SK-N-SH (cell line): ENCODE measurements around the gene UTP3. TPM values are rescaled to one million over a fixed set of nuclear protein-coding genes. Genes with fewer than 3 reads are reported as not detected.
A peak's percentile ranks its signal among the peaks of the same experiment; 100 is the strongest.

Experiments
- CTCF ChIA-PET: fragments of 300-600, 350-600 bp; formaldehyde crosslinking; extraction: SDS; loops from one replicate; lab custom pipeline; 2021; lab: Yijun Ruan, JAX
- POLR2A ChIA-PET: fragments of 350-600 bp; sonication (Branson Sonifier 250); formaldehyde crosslinking; extraction: SDS; loops from one replicate; lab custom pipeline; 2020; ENCODE audit warnings: antibody characterized with exemption, inconsistent platforms; lab: Yijun Ruan, JAX
- DNase-seq: peaks from one replicate; pipeline ENCODE4 v3.0.0; 2012
- H2AFZ ChIP-seq: fragments of 200-600 bp; sonication (generic); 2 replicates; pipeline ENCODE4 v1.8.1; 2016; ENCODE audit warnings: antibody characterized with exemption, mild to moderate bottlenecking, low read depth
- H3F3A ChIP-seq: fragments of 200-600 bp; sonication (generic); replicated peaks from 2 replicates; pipeline ENCODE3; 2016; ENCODE audit warnings: antibody characterized with exemption, mild to moderate bottlenecking; ENCODE audit not compliant: insufficient read depth
- H3K27ac ChIP-seq, 2 experiments: fragments of 200-500 bp in 1 of 2; fragments of 200-600 bp in 1 of 2; sonication (Bioruptor generic) in 1 of 2; sonication (generic), shearing (Covaris generic) in 1 of 2; 2 replicates each; pipeline versions ENCODE4 v1.5.1 to v1.6.1; 2014 to 2016; ENCODE audit warnings: low read depth in 2 of 2, inconsistent platforms in 1 of 2, low read length in 1 of 2, mild to moderate bottlenecking in 1 of 2, mixed read lengths in 1 of 2
- H3K27me3 ChIP-seq: fragments of 200-600 bp; sonication (generic), shearing (Covaris generic); 2 replicates; pipeline ENCODE4 v1.6.1; 2016; ENCODE audit warnings: mixed run types; ENCODE audit not compliant: insufficient read depth
- H3K36me3 ChIP-seq, 2 experiments: fragments of 200-500 bp in 1 of 2; fragments of 200-600 bp in 1 of 2; sonication (Bioruptor generic) in 1 of 2; sonication (generic) in 1 of 2; replicated peaks in 1 of 2; 2 replicates each; pipeline versions ENCODE3 to v1.5.1; 2014 to 2016; ENCODE audit warnings: low read length in 1 of 2, mild to moderate bottlenecking in 1 of 2; ENCODE audit not compliant: insufficient read depth in 2 of 2, control insufficient read depth in 1 of 2
- H3K4me1 ChIP-seq, 2 experiments: fragments of 200-500 bp in 1 of 2; fragments of 200-600 bp in 1 of 2; sonication (Bioruptor generic) in 1 of 2; sonication (generic), shearing (Covaris generic) in 1 of 2; 2 replicates each; pipeline versions ENCODE4 v1.5.1 to v1.6.1; 2014 to 2016; ENCODE audit warnings: low read depth in 1 of 2, low read length in 1 of 2, mixed run types in 1 of 2; ENCODE audit not compliant: insufficient read depth in 2 of 2, control insufficient read depth in 1 of 2
- H3K4me2 ChIP-seq: fragments of 200-600 bp; sonication (generic), shearing (Covaris generic); 2 replicates; pipeline ENCODE4 v1.6.1; 2017; ENCODE audit warnings: mixed run types
- H3K4me3 ChIP-seq, 2 experiments: fragments of 200-500 bp in 1 of 2; fragments of 200-600 bp in 1 of 2; sonication (Bioruptor generic) in 1 of 2; sonication (generic), shearing (Covaris generic) in 1 of 2; 2 replicates each; pipeline versions ENCODE4 v1.5.1 to v1.8.1; 2014 to 2016; ENCODE audit warnings: low read depth in 2 of 2, inconsistent platforms in 1 of 2, low read length in 1 of 2, mild to moderate bottlenecking in 1 of 2, mixed read lengths in 1 of 2, moderate library complexity in 1 of 2
- H3K79me2 ChIP-seq: fragments of 200-600 bp; sonication (generic); 2 replicates; pipeline ENCODE4 v1.8.1; 2017; ENCODE audit warnings: mild to moderate bottlenecking; ENCODE audit not compliant: insufficient read depth
- H3K9ac ChIP-seq: fragments of 200-600 bp; sonication (generic); 2 replicates; pipeline ENCODE4 v1.6.1; 2017; ENCODE audit warnings: mixed run types
- H3K9me2 ChIP-seq: fragments of 200-600 bp; sonication (generic); 2 replicates; pipeline ENCODE4 v1.6.1; 2017; ENCODE audit warnings: mixed run types
- H3K9me3 ChIP-seq: fragments of 200-600 bp; sonication (generic); 2 replicates; pipeline ENCODE4 v1.6.1; 2017; ENCODE audit warnings: mixed run types, mild to moderate bottlenecking, moderate library complexity
- H4K20me1 ChIP-seq: fragments of 200-600 bp; sonication (generic); 2 replicates; pipeline ENCODE4 v1.6.1; 2017; ENCODE audit warnings: mild to moderate bottlenecking, mixed run types; ENCODE audit not compliant: insufficient read depth
- CHD2 ChIP-seq: fragments of 150-350 bp; IDR thresholded peaks from 2 replicates; pipeline ENCODE4 v1.6.1; 2018; ENCODE audit warnings: low read length; ENCODE audit not compliant: partially characterized antibody
- ELF1 ChIP-seq: IDR thresholded peaks from 2 replicates; pipeline ENCODE4 v1.4.0; 2012
- EZH2phosphoT487 ChIP-seq: fragments of 200-600 bp; sonication (generic); IDR thresholded peaks from 2 replicates; pipeline ENCODE4 v1.6.1; 2017; ENCODE audit warnings: low read depth, mixed run types, mild to moderate bottlenecking, antibody characterized with exemption, moderate library complexity, borderline replicate concordance
- FOSL2 ChIP-seq: IDR thresholded peaks from 2 replicates; pipeline ENCODE4 v1.4.0; 2012; ENCODE audit warnings: low read depth, mild to moderate bottlenecking, moderate library complexity, borderline replicate concordance
- FOXJ3 ChIP-seq: sonication (generic); formaldehyde crosslinking; IDR thresholded peaks from 2 replicates; pipeline ENCODE4 v1.5.1; 2020; ENCODE audit warnings: mild to moderate bottlenecking, missing genetic modification reagents
- FOXM1 ChIP-seq: IDR thresholded peaks from 2 replicates; pipeline ENCODE4 v1.4.0; 2012; ENCODE audit warnings: low read depth, mild to moderate bottlenecking
- GABPA ChIP-seq: IDR thresholded peaks from 2 replicates; pipeline ENCODE4 v1.4.0; 2012; ENCODE audit warnings: low read depth, mild to moderate bottlenecking
- GATA2 ChIP-seq: sonication (generic); formaldehyde crosslinking; IDR thresholded peaks from 2 replicates; pipeline ENCODE4 v1.5.0; 2020; ENCODE audit warnings: mild to moderate bottlenecking, missing genetic modification reagents
- IRF3 ChIP-seq: fragments of 150-350 bp; IDR thresholded peaks from 2 replicates; pipeline ENCODE4 v1.6.1; 2016; ENCODE audit warnings: mild to moderate bottlenecking, low read depth, low read length
- JUND ChIP-seq: IDR thresholded peaks from 2 replicates; pipeline ENCODE4 v1.4.0; 2012
- MEF2A ChIP-seq: IDR thresholded peaks from 2 replicates; pipeline ENCODE4 v1.4.0; 2012; ENCODE audit warnings: low read depth, borderline replicate concordance
- NFIC ChIP-seq: IDR thresholded peaks from 2 replicates; pipeline ENCODE4 v1.4.0; 2012; ENCODE audit warnings: borderline replicate concordance
- NRF1 ChIP-seq: IDR thresholded peaks from 2 replicates; pipeline ENCODE4 v1.6.1; 2012; ENCODE audit warnings: low read depth, mild to moderate bottlenecking, low read length
- PBX3 ChIP-seq: IDR thresholded peaks from 2 replicates; pipeline ENCODE4; 2012
- POLR2AphosphoS5 ChIP-seq: IDR thresholded peaks from 2 replicates; pipeline ENCODE4 v1.6.1; 2012; ENCODE audit warnings: low read depth, low read length
- RAD21 ChIP-seq: IDR thresholded peaks from 2 replicates; pipeline ENCODE4 v1.6.1; 2012; ENCODE audit warnings: mild to moderate bottlenecking, low read length
- RCOR1 ChIP-seq: fragments of 150-350 bp; IDR thresholded peaks from 2 replicates; pipeline ENCODE4 v1.6.1; 2017; ENCODE audit warnings: antibody characterized with exemption, low read length
- RFX5 ChIP-seq: IDR thresholded peaks from 2 replicates; pipeline ENCODE4 v1.6.1; 2012; ENCODE audit warnings: mild to moderate bottlenecking, improper control_type of control experiment, low read length
- RXRA ChIP-seq: IDR thresholded peaks from 2 replicates; pipeline ENCODE4 v1.4.0; 2012; ENCODE audit warnings: low read depth, mild to moderate bottlenecking, borderline replicate concordance
- SIN3A ChIP-seq: IDR thresholded peaks from 2 replicates; pipeline ENCODE4 v1.6.1; 2012; ENCODE audit warnings: low read depth, mild to moderate bottlenecking, low read length, moderate library complexity, borderline replicate concordance
- SMC3 ChIP-seq: IDR thresholded peaks from 2 replicates; pipeline ENCODE4 v1.6.1; 2012; ENCODE audit warnings: low read depth, low read length, improper control_type of control experiment
- TAF1 ChIP-seq: IDR thresholded peaks from 2 replicates; pipeline ENCODE4 v1.6.1; 2012; ENCODE audit warnings: low read depth, mild to moderate bottlenecking, low read length, moderate library complexity, borderline replicate concordance
- TCF12 ChIP-seq: IDR thresholded peaks from 2 replicates; pipeline ENCODE4 v1.4.0; 2012
- TEAD4 ChIP-seq: IDR thresholded peaks from 2 replicates; pipeline ENCODE4 v1.4.0; 2012; ENCODE audit warnings: mild to moderate bottlenecking, borderline replicate concordance; ENCODE audit not compliant: insufficient read depth
- USF2 ChIP-seq: fragments of 150-350 bp; IDR thresholded peaks from 2 replicates; pipeline ENCODE4 v1.6.1; 2017; ENCODE audit warnings: antibody characterized with exemption, low read length, low read depth, borderline replicate concordance
- YY1 ChIP-seq: IDR thresholded peaks from 2 replicates; pipeline ENCODE4 v1.4.0; 2012; ENCODE audit warnings: low read depth, mild to moderate bottlenecking
- WGBS: methylation state at CpG from one replicate; pipeline ENCODE4 v1.1.6; 2017; ENCODE audit warnings: low lambda C conversion rate; 5-methylcytosine and 5-hydroxymethylcytosine counted together
- polyA plus RNA-seq, 3 experiments: library from polyadenylated mRNA; depleted of rRNA; stranded (reverse); fragments of >200 nt; gene quantifications; 2 replicates each; pipeline ENCODE4 v1.2.3, GENCODE V29; 2012
- TF ChIP-seq, protein P1 (sequence below): IDR thresholded peaks from 2 replicates; pipeline ENCODE4 v1.4.0; 2012; ENCODE audit warnings: low read depth
- TF ChIP-seq, protein P2 (sequence below): IDR thresholded peaks from 2 replicates; pipeline ENCODE4 v1.4.0; 2012; ENCODE audit warnings: low read depth, borderline replicate concordance

UTP3 gene
- polyA plus RNA-seq, 1 of the 3 experiments (the other 2 are of a cell fraction), result 36.9 TPM

- peaks cover 39% of the 10 kb centered on the region for H3K79me2 ChIP-seq
- no peaks in the 10 kb centered on the region for H3K9me3 ChIP-seq
- H3K9me2 ChIP-seq, result no peaks in the 10 kb centered on the region
- H3K36me3 ChIP-seq, result no peaks in the 10 kb centered on the region
- no peaks in the 10 kb centered on the region for H3K27me3 ChIP-seq
- no peaks in the 10 kb centered on the region for H4K20me1 ChIP-seq
- H2AFZ ChIP-seq, result peak overlapping the region; percentile 98
- peak overlapping the region; percentile 79 to 80 for H3K4me3 ChIP-seq
- CTCF ChIA-PET, result interaction anchor here (1.1 to 4.8 kb wide), 10 partner anchors 8 to 133 kb away, joined by 3 to 48 read pairs (median 5); partner anchors contain the start of genes RUFY3 and UTP3
- H3K4me2 ChIP-seq, result peak overlapping the region; percentile 71
- peak overlapping the region; percentile 80 for H3K9ac ChIP-seq
- WGBS, result 4% methylated on average over 17 of the region's 58 CpGs
- H3K4me1 ChIP-seq, result peaks cover 4 to 11% of the 10 kb centered on the region in 2 experiments; a peak in 3 of 4 replicates
- peak; percentile 94 for DNase-seq
- H3K27ac ChIP-seq, result peak overlapping the region; percentile 87 to 93
- peaks cover 36% of the 10 kb centered on the region for H3F3A ChIP-seq
- POLR2A ChIA-PET, result interaction anchor here (0.7 to 3.0 kb wide), 6 partner anchors 12 to 289 kb away, joined by 3 to 20 read pairs (median 6); partner anchors contain the start of genes DCK, RUFY3 and UTP3
- TF ChIP-seq FOXJ3 (CRISPR knock-in tag) (peak; percentile 25; the same call in 1 of the 2 replicates), PBX3 (no peak; the same call in 1 of the 2 replicates), SMC3 (no peak), RXRA (no peak), USF2 (no peak), GABPA (peak; percentile 27; the same call in 1 of the 2 replicates), RAD21 (peak; percentile 17; the same call in 1 of the 2 replicates), CHD2 (peak; percentile 10), ELF1 (no peak), JUND (no peak), IRF3 (no peak), YY1 (0 out of 2 replicates have a peak, but pooled peaks have one; percentile 11), SIN3A (no peak), TEAD4 (no peak), MEF2A (no peak), TCF12 (no peak), EZH2phosphoT487 (no peak), FOXM1 (no peak), POLR2AphosphoS5 (peak; percentile 75), FOSL2 (no peak), TAF1 (peak; percentile 30), RFX5 (no peak), GATA2 (CRISPR knock-in tag) (no peak), RCOR1 (no peak; the same call in 1 of the 2 replicates), NRF1 (no peak), NFIC (no peak)
- TF ChIP-seq, protein P1, sequence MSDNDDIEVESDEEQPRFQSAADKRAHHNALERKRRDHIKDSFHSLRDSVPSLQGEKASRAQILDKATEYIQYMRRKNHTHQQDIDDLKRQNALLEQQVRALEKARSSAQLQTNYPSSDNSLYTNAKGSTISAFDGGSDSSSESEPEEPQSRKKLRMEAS, result 0 out of 2 replicates have a peak, but pooled peaks have one; percentile 25
- TF ChIP-seq, protein P2, sequence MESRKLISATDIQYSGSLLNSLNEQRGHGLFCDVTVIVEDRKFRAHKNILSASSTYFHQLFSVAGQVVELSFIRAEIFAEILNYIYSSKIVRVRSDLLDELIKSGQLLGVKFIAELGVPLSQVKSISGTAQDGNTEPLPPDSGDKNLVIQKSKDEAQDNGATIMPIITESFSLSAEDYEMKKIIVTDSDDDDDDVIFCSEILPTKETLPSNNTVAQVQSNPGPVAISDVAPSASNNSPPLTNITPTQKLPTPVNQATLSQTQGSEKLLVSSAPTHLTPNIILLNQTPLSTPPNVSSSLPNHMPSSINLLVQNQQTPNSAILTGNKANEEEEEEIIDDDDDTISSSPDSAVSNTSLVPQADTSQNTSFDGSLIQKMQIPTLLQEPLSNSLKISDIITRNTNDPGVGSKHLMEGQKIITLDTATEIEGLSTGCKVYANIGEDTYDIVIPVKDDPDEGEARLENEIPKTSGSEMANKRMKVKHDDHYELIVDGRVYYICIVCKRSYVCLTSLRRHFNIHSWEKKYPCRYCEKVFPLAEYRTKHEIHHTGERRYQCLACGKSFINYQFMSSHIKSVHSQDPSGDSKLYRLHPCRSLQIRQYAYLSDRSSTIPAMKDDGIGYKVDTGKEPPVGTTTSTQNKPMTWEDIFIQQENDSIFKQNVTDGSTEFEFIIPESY, result no peak
Measured at GRCh38 chr4:70704215-70704930, 16.0 kb downstream of the UTP3 start.
